AG04450 (cell line): ENCODE data around the gene TCF19. TPM values are rescaled to one million over a fixed set of nuclear protein-coding genes. Genes with fewer than 3 reads are reported as not detected.

ENCODE experiments used
- CTCF ChIA-PET: fragments of 300-600, 350-600 bp; formaldehyde crosslinking; extraction: SDS; loops from one replicate; lab custom pipeline; 2022; ENCODE audit warnings: antibody characterized with exemption, inconsistent platforms; lab: Charles Lee
- POLR2A ChIA-PET: fragments of 350-600 bp; formaldehyde crosslinking; extraction: SDS; loops from one replicate; lab custom pipeline; 2021; ENCODE audit warnings: antibody characterized with exemption, inconsistent platforms; lab: Yijun Ruan, JAX
- DNase-seq: peaks from one replicate; pipeline ENCODE4 v3.0.0-alpha.2; 2011; ENCODE audit warnings: low read depth, low spot score
- H3K27ac ChIP-seq: one replicate; pipeline ENCODE4 v1.5.1; 2012; ENCODE audit warnings: low read depth, low read length, control low read depth
- H3K27me3 ChIP-seq: one replicate; pipeline ENCODE4 v1.6.0; 2012; ENCODE audit warnings: low read length; ENCODE audit not compliant: control insufficient read depth, insufficient read depth
- H3K4me3 ChIP-seq: 2 replicates; pipeline ENCODE4 v1.5.1; 2011; ENCODE audit warnings: mild to moderate bottlenecking, low read depth, low read length, control low read depth
- H3K9me3 ChIP-seq: 2 replicates; pipeline ENCODE4 v1.5.1; 2012; ENCODE audit warnings: low read length; ENCODE audit not compliant: control insufficient read depth, insufficient read depth
- CTCF ChIP-seq: IDR thresholded peaks from 2 replicates; pipeline ENCODE4 v1.5.1; 2011; ENCODE audit warnings: low read depth, low read length, control low read depth, inconsistent platforms
- polyA plus RNA-seq: library from polyadenylated mRNA; depleted of rRNA; stranded (reverse); fragments of >200 nt; gene quantifications from 2 replicates; pipeline ENCODE4 v1.2.3, GENCODE V29; 2011

TCF19 gene
- polyA plus RNA-seq, 1 experiment, result 4.2 TPM

GRCh38 chr6:31170987-31171671 is 12.7 kb downstream of the TCF19 start:
- H3K4me3 ChIP-seq, result no peak overlapping the region
- CTCF ChIA-PET, result interaction anchor here (1.1 kb wide), 1 partner anchor 42 kb away, joined by 3 read pairs; no protein-coding TSS in a partner anchor
- POLR2A ChIA-PET, result no interaction called here
- H3K9me3 ChIP-seq, result no peaks in the 10 kb centered on the region
- TF ChIP-seq CTCF, result no peak
- no peak for DNase-seq
- H3K27me3 ChIP-seq, result no peaks in the 10 kb centered on the region
- H3K27ac ChIP-seq, result no peak overlapping the region

- ChIA-PET CTCF (interaction anchor here (1.1 kb wide), 1 partner anchor 43 kb away, joined by 3 read pairs; no protein-coding TSS in a partner anchor), POLR2A (no interaction called here)
Observed at GRCh38 chr6:31171931-31172905, 13.8 kb downstream of the TCF19 start.

GRCh38 chr6:31172973-31173384 is 14.6 kb downstream of the TCF19 start:
- no peak overlapping the region for H3K4me3 ChIP-seq
- no peak overlapping the region for H3K27ac ChIP-seq
- DNase-seq, result no peak
- CTCF ChIA-PET, result no interaction called here
- POLR2A ChIA-PET, result no interaction called here
- H3K9me3 ChIP-seq, result no peaks in the 10 kb centered on the region
- TF ChIP-seq CTCF, result no peak
- no peaks in the 10 kb centered on the region for H3K27me3 ChIP-seq

More at GRCh38 chr6:31171931-31172905, 13.8 kb downstream of the TCF19 start:
- no peak for TF ChIP-seq CTCF
- Histone ChIP-seq H3K27ac (no peak overlapping the region), H3K27me3 (no peaks in the 10 kb centered on the region), H3K9me3 (no peaks in the 10 kb centered on the region), H3K4me3 (no peak overlapping the region)
- DNase-seq, result no peak

- no peaks in the 10 kb centered on the region for H3K27me3 ChIP-seq
- H3K4me3 ChIP-seq, result no peak overlapping the region
- H3K9me3 ChIP-seq, result no peaks in the 10 kb centered on the region
- ChIA-PET CTCF (no interaction called here), POLR2A (no interaction called here)
- no peak overlapping the region for H3K27ac ChIP-seq
- no peak for TF ChIP-seq CTCF
- DNase-seq, result no peak
Observed at GRCh38 chr6:31173406-31173805, 15.0 kb downstream of the TCF19 start.
